H1 (cell line): ENCODE results near the gene LRRC42. TPM values are rescaled to one million over a fixed set of nuclear protein-coding genes. Genes with fewer than 3 reads are reported as not detected.

ENCODE experiments used
- CTCF ChIA-PET: fragments of 300-600 bp; sonication (Branson Sonifier 250); formaldehyde crosslinking; loops from one replicate; lab custom pipeline; 2021; ENCODE audit not compliant: partially characterized antibody; lab: Charles Lee
- POLR2A ChIA-PET: fragments of 300-600 bp; sonication (Branson Sonifier 250); formaldehyde crosslinking; loops from one replicate; lab custom pipeline; 2021; ENCODE audit warnings: inconsistent platforms; ENCODE audit not compliant: partially characterized antibody; lab: Charles Lee
- DNase-seq, 2 experiments: peaks; one replicate each; pipeline versions ENCODE4 v3.0.0 to v3.0.0-alpha.2; 2010 to 2022; ENCODE audit warnings: low spot score in 2 of 2, low read depth in 1 of 2, mixed read lengths in 1 of 2
- FAIRE-seq: peaks from 2 replicates; lab custom pipeline; 2011; peaks lifted over from hg19 to GRCh38; lab: Jason Lieb, UNC
- H2AFZ ChIP-seq: 2 replicates; pipeline ENCODE4 v1.8.1; 2012; ENCODE audit warnings: low read length, inconsistent platforms
- H2AK5ac ChIP-seq: 2 replicates; pipeline ENCODE4 v1.6.1; 2013; ENCODE audit warnings: low read depth, low read length
- H2BK120ac ChIP-seq: replicated peaks from 2 replicates; pipeline ENCODE3; 2013; ENCODE audit warnings: low read depth, low read length, inconsistent platforms
- H2BK12ac ChIP-seq: 2 replicates; pipeline ENCODE4 v1.6.1; 2013; ENCODE audit warnings: low read depth, low read length
- H2BK15ac ChIP-seq: 2 replicates; pipeline ENCODE4 v1.6.1; 2013; ENCODE audit warnings: low read length
- H2BK20ac ChIP-seq: 2 replicates; pipeline ENCODE4 v1.6.1; 2013; ENCODE audit warnings: low read length
- H2BK5ac ChIP-seq: 2 replicates; pipeline ENCODE4 v1.6.1; 2013; ENCODE audit warnings: low read depth, low read length
- H3K14ac ChIP-seq: 2 replicates; pipeline ENCODE4 v1.6.1; 2013; ENCODE audit warnings: inconsistent platforms; ENCODE audit not compliant: insufficient read length
- H3K18ac ChIP-seq: 2 replicates; pipeline ENCODE4 v1.6.1; 2013; ENCODE audit warnings: low read length; ENCODE audit errors: extremely low read depth
- H3K23ac ChIP-seq: 2 replicates; pipeline ENCODE4 v1.6.1; 2013; ENCODE audit warnings: inconsistent platforms; ENCODE audit not compliant: insufficient read length
- H3K23me2 ChIP-seq: 2 replicates; pipeline ENCODE4 v1.6.1; 2013; ENCODE audit warnings: low read depth, low read length
- H3K27ac ChIP-seq: 2 replicates; pipeline ENCODE4 v1.6.1; 2011; ENCODE audit warnings: low read depth, low read length, inconsistent platforms
- H3K27me3 ChIP-seq, 4 experiments: replicated peaks in 1 of 4; 1 replicate in 1 of 4; 2 replicates in 3 of 4; pipeline versions ENCODE4 v1.6.1 to v1.8.1; 2011 to 2013; ENCODE audit warnings: low read length in 3 of 4, mild to moderate bottlenecking in 3 of 4, inconsistent platforms in 2 of 4, mixed read lengths in 2 of 4, moderate library complexity in 1 of 4; ENCODE audit not compliant: control insufficient read depth in 3 of 4, insufficient read depth in 3 of 4; ENCODE audit errors: extremely low read depth in 1 of 4
- H3K36me3 ChIP-seq, 4 experiments: 2 replicates each; pipeline versions ENCODE4 v1.6.1 to v1.8.1; 2011 to 2013; ENCODE audit warnings: mild to moderate bottlenecking in 4 of 4, low read length in 3 of 4, moderate library complexity in 2 of 4, control low read depth in 1 of 4, inconsistent platforms in 1 of 4; ENCODE audit not compliant: insufficient read depth in 4 of 4, control insufficient read depth in 2 of 4
- H3K4ac ChIP-seq: replicated peaks from 2 replicates; pipeline ENCODE3; 2013; ENCODE audit warnings: low read length, low read depth, mixed read lengths, inconsistent platforms; ENCODE audit not compliant: insufficient read length
- H3K4me1 ChIP-seq, 4 experiments: replicated peaks in 1 of 4; 1 replicate in 1 of 4; 2 replicates in 3 of 4; pipeline versions ENCODE4 v1.6.1 to v1.8.1; 2011 to 2013; ENCODE audit warnings: low read length in 3 of 4, inconsistent platforms in 2 of 4, mixed read lengths in 1 of 4; ENCODE audit not compliant: insufficient read depth in 4 of 4, control insufficient read depth in 3 of 4
- H3K4me2 ChIP-seq, 2 experiments: 2 replicates each; pipeline versions ENCODE4 v1.6.1 to v1.8.1; 2011 to 2013; ENCODE audit warnings: low read depth in 2 of 2, low read length in 2 of 2, control low read depth in 1 of 2, inconsistent platforms in 1 of 2, mild to moderate bottlenecking in 1 of 2; ENCODE audit not compliant: insufficient read depth in 1 of 2
- H3K4me3 ChIP-seq, 4 experiments: fragments of 200-600, 300-600 bp in 1 of 4; sonication (generic), shearing (Covaris generic), sonication (Bioruptor Twin) in 1 of 4; 2 replicates each; pipeline versions ENCODE4 v1.5.1 to v1.8.1; 2011 to 2016; ENCODE audit warnings: low read length in 4 of 4, low read depth in 3 of 4, control low read depth in 2 of 4, inconsistent platforms in 2 of 4, mild to moderate bottlenecking in 2 of 4, mixed read lengths in 1 of 4, moderate library complexity in 1 of 4; ENCODE audit not compliant: insufficient read depth in 2 of 4; ENCODE audit errors: extremely low read depth in 1 of 4
- H3K56ac ChIP-seq: replicated peaks from 2 replicates; pipeline ENCODE3; 2013; ENCODE audit warnings: low read depth, mild to moderate bottlenecking, mixed read lengths, low read length, inconsistent platforms; ENCODE audit not compliant: insufficient read length
- H3K79me1 ChIP-seq: 2 replicates; pipeline ENCODE4 v1.6.1; 2013; ENCODE audit warnings: low read depth, low read length, control low read depth
- H3K79me2 ChIP-seq, 2 experiments: 2 replicates each; pipeline versions ENCODE4 v1.6.1 to v1.8.1; 2012 to 2013; ENCODE audit warnings: low read length in 2 of 2, mild to moderate bottlenecking in 2 of 2, inconsistent platforms in 1 of 2; ENCODE audit not compliant: insufficient read depth in 2 of 2, control insufficient read depth in 1 of 2
- H3K9ac ChIP-seq, 4 experiments: replicated peaks in 1 of 4; 1 replicate in 1 of 4; 2 replicates in 3 of 4; pipeline versions ENCODE4 v1.6.1 to v1.8.1; 2011 to 2013; ENCODE audit warnings: low read depth in 3 of 4, low read length in 3 of 4, control low read depth in 2 of 4, mild to moderate bottlenecking in 2 of 4, moderate library complexity in 2 of 4, inconsistent platforms in 1 of 4; ENCODE audit errors: extremely low read depth in 1 of 4
- H3K9me3 ChIP-seq, 2 experiments: 2 replicates each; pipeline versions ENCODE4 v1.6.1 to v1.8.1; 2012 to 2013; ENCODE audit warnings: mild to moderate bottlenecking in 2 of 2, moderate library complexity in 2 of 2, control low read depth in 1 of 2, inconsistent platforms in 1 of 2, low read depth in 1 of 2, low read length in 1 of 2, mixed read lengths in 1 of 2; ENCODE audit not compliant: insufficient read depth in 2 of 2
- H4K20me1 ChIP-seq, 2 experiments: replicated peaks in 1 of 2; 2 replicates each; pipeline versions ENCODE3 to v1.8.1; 2011 to 2013; ENCODE audit warnings: inconsistent platforms in 2 of 2, low read length in 2 of 2, mild to moderate bottlenecking in 1 of 2; ENCODE audit not compliant: insufficient read depth in 2 of 2, control insufficient read depth in 1 of 2
- H4K5ac ChIP-seq: 2 replicates; pipeline ENCODE4 v1.6.1; 2013; ENCODE audit warnings: low read length, low read depth, mixed read lengths, inconsistent platforms; ENCODE audit not compliant: insufficient read length
- H4K8ac ChIP-seq: 2 replicates; pipeline ENCODE4 v1.8.0; 2013; ENCODE audit warnings: mild to moderate bottlenecking, moderate library complexity, low read length, inconsistent platforms; ENCODE audit not compliant: insufficient read depth; ENCODE audit errors: extremely low read depth
- H4K91ac ChIP-seq: replicated peaks from 2 replicates; pipeline ENCODE3; 2013; ENCODE audit warnings: low read length, mixed read lengths, inconsistent platforms; ENCODE audit not compliant: insufficient read length
- ASH2L ChIP-seq: fragments of 200-600, 300-600 bp; sonication (generic); IDR thresholded peaks from one replicate; pipeline ENCODE4 v1.7.1; 2017; ENCODE audit warnings: low read length
- CREB1 ChIP-seq: IDR thresholded peaks from 2 replicates; pipeline ENCODE4 v1.6.1; 2012; ENCODE audit warnings: inconsistent platforms
- KDM5A ChIP-seq: fragments of 200-600 bp; IDR thresholded peaks from 2 replicates; pipeline ENCODE4 v1.7.1; 2012; ENCODE audit warnings: mild to moderate bottlenecking, low read length, inconsistent platforms, mixed read lengths
- RXRA ChIP-seq: IDR thresholded peaks from 2 replicates; pipeline ENCODE4 v1.6.1; 2011; ENCODE audit warnings: low read depth, mild to moderate bottlenecking, low read length, moderate library complexity; ENCODE audit not compliant: insufficient read depth
- SIRT6 ChIP-seq: IDR thresholded peaks from one replicate; pipeline ENCODE4 v1.7.1; 2012; ENCODE audit warnings: low read length, inconsistent platforms
- SP1 ChIP-seq: IDR thresholded peaks from 2 replicates; pipeline ENCODE4 v1.6.1; 2011; ENCODE audit warnings: low read depth, low read length
- SP4 ChIP-seq: IDR thresholded peaks from 2 replicates; pipeline ENCODE4 v1.6.1; 2012; ENCODE audit warnings: low read length, inconsistent platforms
- TAF1 ChIP-seq: IDR thresholded peaks from 2 replicates; pipeline ENCODE4 v1.6.1; 2011; ENCODE audit warnings: mild to moderate bottlenecking, low read depth, low read length
- WGBS, 2 experiments: shearing (Covaris generic) in 1 of 2; methylation state at CpG; one replicate each; pipeline versions ENCODE4 v1.1.6 to v1.1.7; 2013 to 2015; ENCODE audit warnings: low lambda C conversion rate in 2 of 2, mixed read lengths in 2 of 2, inconsistent platforms in 1 of 2, low coverage in 1 of 2, missing lambda C conversion rate in 1 of 2; ENCODE audit not compliant: insufficient replicate concordance in 2 of 2, insufficient coverage in 1 of 2, insufficient read length in 1 of 2; ENCODE audit errors: extremely low coverage in 1 of 2, missing lambda C conversion rate in 1 of 2; 5-methylcytosine and 5-hydroxymethylcytosine counted together
- polyA plus RNA-seq, 7 experiments: library from polyadenylated mRNA; depleted of rRNA in 3 of 7; stranded (reverse) in 5 of 7; unstranded in 2 of 7; fragments of >200 nt in 5 of 7; fragments of 200-250 nt in 2 of 7; gene quantifications; 1 replicate in 5 of 7; 2 replicates in 1 of 7; 4 replicates in 1 of 7; pipeline versions ENCODE4 v1.2.1 to v1.2.3, GENCODE V29; 2011 to 2013; ENCODE audit warnings: missing spikeins in 2 of 7, mixed read lengths in 2 of 7
- total RNA-seq: library from RNA; stranded (reverse); fragmentation: NEBNext Ultra II Directional; extraction: Animal tissue kit (Norgen Biotek cat#: 25700); gene quantifications from 2 replicates; pipeline ENCODE4 v1.2.1, GENCODE V29; 2021

LRRC42 gene
- total and polyA plus RNA-seq, 2 of the 8 experiments (the other 6 are each of a cell fraction or from before 2014, with no cell fraction given) = 38.2 to 54.1 TPM

GRCh38 chr1:53919675-53920066, 26.5 kb upstream of the LRRC42 start:
- no peak overlapping the region for H4K91ac ChIP-seq
- H2AK5ac ChIP-seq = no peak overlapping the region
- no peaks in the 10 kb centered on the region for H3K9me3 ChIP-seq
- H3K27me3 ChIP-seq = no peaks in the 10 kb centered on the region
- ChIA-PET POLR2A (interaction anchor here (0.6 kb wide), 1 partner anchor 193 kb away, joined by 3 read pairs; no protein-coding TSS in a partner anchor), CTCF (interaction anchor here (1.1 to 1.5 kb wide), 2 partner anchors 16 to 40 kb away, joined by 4 read pairs; no protein-coding TSS in a partner anchor)
- H3K4me2 ChIP-seq = no peak overlapping the region
- H4K20me1 ChIP-seq = peaks cover 0 to 2% of the 10 kb centered on the region in 2 experiments
- WGBS, 2 experiments = 86% methylated on average over 3 of the region's 3 CpGs; no CpG with 5 or more reads in 1 of the 2 experiments
- no peak overlapping the region for H3K4me3 ChIP-seq
- H4K8ac ChIP-seq = no peak overlapping the region
- TF ChIP-seq TAF1 (no peak), SP1 (no peak), RXRA (no peak), SP4 (no peak), SIRT6 (no peak), ASH2L (no peak), CREB1 (no peak), KDM5A (no peak)
- H2BK12ac ChIP-seq = no peak overlapping the region
- no peaks in the 10 kb centered on the region for H3K23me2 ChIP-seq
- H2BK15ac ChIP-seq = no peak overlapping the region
- H2BK20ac ChIP-seq = no peak overlapping the region
- H3K79me1 ChIP-seq = no peaks in the 10 kb centered on the region
- no peak overlapping the region for H3K27ac ChIP-seq
- H2BK120ac ChIP-seq = no peak overlapping the region
- H3K14ac ChIP-seq = no peak overlapping the region
- no peak overlapping the region for H2BK5ac ChIP-seq
- peaks cover 0 to 7% (median 1%) of the 10 kb centered on the region in 4 experiments; a peak in 3 of 8 replicates for H3K36me3 ChIP-seq
- H3K79me2 ChIP-seq = no peaks in the 10 kb centered on the region
- no peak overlapping the region for H3K18ac ChIP-seq
- no peak overlapping the region for H3K4ac ChIP-seq
- no peak overlapping the region for H4K5ac ChIP-seq
- DNase-seq (no peak), FAIRE-seq (no peak)
- H3K9ac ChIP-seq = no peak overlapping the region
- H2AFZ ChIP-seq = no peak overlapping the region
- no peak overlapping the region for H3K56ac ChIP-seq
- 0 out of 7 replicates have a peak, but pooled peaks cover 0 to 2% (median 0%) of the 10 kb centered on the region in 4 experiments for H3K4me1 ChIP-seq
- no peak overlapping the region for H3K23ac ChIP-seq
